HG03442 (cell line): ENCODE results near the gene ACVR1.
"Not testable (repeated sequence)": the region's sequence is repeated elsewhere in the genome, so short reads cannot be mapped to it uniquely, and the experiment has no call there.

Experiments
- ATAC-seq: cut with Tn5 transposase; IDR thresholded peaks from one replicate; pipeline ENCODE4 v1.9.1; 2021; ENCODE audit warnings: mild to moderate bottlenecking, moderate library complexity; ENCODE audit not compliant: unreplicated experiment

Gene ACVR1

DNA sequence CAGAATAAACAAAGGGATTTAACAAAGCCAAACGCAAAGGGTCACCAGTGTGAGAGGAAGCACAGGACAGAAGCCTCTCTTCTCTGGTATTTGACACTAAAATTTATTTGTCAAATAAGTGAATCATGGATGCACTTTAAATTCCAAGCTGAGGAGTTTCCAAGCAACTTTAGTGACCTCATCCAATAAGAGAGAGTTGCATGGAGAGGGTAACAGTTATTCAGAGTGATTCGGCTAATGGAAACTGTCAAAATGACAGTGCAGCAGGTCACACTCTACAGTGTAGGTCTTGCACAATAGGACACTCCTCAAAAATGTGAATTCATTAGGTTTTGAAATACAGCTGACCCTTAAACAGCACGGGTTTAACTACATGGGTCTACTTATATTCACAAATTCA, 143.5 kb downstream of the ACVR1 start:
- ATAC-seq = no peak

- ATAC-seq = no peak
Observed at GRCh38 chr2:157727693-157728092, 148.4 kb downstream of the ACVR1 start.

- no peak for ATAC-seq
Observed at GRCh38 chr2:157726946-157727345, 149.2 kb downstream of the ACVR1 start.

DNA sequence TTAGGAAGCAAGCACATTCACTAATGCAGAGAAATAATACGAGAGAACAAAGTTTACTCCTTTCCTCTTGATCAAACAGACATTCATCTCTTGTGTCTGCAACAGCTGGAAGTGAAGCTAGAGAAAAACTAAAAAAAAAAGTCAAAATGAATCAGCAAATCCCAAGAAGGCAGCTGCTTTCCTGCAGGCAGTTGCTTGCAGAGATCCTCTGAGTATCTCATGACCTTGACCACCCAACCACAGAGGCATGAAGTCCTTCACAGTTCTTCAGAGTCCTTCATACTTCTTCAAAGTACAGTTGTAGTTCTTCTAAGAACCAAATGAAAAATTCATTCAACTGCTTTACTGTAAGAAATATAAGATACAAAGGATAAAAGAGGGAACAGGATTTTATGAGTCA, 150.3 kb downstream of the ACVR1 start:
- no peak for ATAC-seq

DNA sequence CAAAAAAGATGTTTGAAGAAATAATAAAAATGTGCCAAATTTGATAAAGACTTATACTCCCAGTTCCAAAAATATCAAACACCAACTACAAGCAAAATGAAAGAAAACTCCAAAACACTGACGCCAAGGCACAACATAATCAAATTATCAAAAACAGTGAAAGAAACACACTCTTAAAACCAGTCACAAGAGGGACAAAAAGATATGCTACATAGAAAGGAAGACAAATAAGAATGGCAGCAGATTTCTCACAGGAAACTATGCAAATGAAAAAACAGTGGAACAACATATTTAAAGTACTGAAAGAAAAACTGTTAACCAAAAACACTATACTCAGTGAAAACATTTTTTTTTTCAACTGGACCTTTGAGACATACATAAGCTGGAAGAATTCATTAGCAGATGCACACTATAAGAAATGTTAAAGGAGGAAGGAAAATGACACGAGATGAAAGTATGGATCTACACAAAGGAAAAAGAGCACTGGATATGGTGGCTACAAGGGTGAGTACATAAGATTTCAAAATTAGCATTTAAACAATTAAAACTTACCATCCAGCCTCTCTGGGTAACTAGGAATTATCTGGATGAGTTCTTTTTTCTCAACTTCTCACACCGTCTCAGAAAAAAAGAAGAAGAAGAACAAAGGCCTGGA, 153.4 kb downstream of the ACVR1 start:
- ATAC-seq = no peak

GRCh38 chr2:157720504-157720903, 155.6 kb downstream of the ACVR1 start:
- ATAC-seq = no peak

GRCh38 chr2:157704653-157705052, 171.5 kb downstream of the ACVR1 start:
- ATAC-seq = not testable (repeated sequence)

GRCh38 chr2:157704148-157704547, 172.0 kb downstream of the ACVR1 start:
- not testable (repeated sequence) for ATAC-seq

- ATAC-seq = no peak
Observed at GRCh38 chr2:157699806-157700205, 176.3 kb downstream of the ACVR1 start.

- no peak for ATAC-seq
Observed at GRCh38 chr2:157699009-157699408, 177.1 kb downstream of the ACVR1 start.

DNA sequence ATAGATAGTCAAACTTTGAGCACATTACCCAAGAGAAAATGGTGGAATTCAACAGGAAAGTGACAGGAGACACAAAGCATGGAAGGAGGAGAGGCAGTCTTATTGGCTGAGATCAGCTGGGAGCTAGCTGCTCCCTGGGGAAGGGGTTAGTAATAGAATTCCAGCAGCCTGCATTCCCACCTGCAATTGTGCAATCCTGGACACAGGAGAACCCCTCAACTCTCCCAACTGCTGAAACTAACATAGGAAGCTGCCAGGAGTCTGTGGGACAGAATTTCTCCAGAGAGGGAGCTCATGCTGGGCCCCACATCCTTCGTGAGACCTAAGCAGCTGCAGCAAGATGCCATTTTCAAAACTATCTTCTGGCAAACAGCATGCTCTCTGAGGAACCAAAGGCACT, 177.7 kb downstream of the ACVR1 start:
- ATAC-seq = no peak

GRCh38 chr2:157696036-157696435, 180.1 kb downstream of the ACVR1 start:
- no peak for ATAC-seq

DNA sequence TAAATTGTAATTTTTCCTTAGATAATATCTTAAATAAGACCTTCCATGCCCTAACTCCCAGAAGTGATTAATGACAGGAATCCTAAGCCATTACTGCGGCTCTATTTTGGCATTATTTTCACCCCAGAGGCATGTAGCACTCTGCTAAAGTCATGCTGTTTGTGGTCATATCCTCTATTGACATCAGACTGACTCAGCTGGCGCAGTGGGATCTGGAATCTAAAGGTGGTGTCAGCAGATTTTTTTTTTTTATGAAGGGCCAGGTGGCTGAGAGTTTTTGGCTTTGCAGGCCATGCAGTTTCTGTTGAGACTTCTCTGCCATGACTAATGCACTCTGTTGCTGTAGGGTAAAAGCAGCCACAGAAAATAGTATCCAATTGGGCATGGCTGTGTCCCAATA, 183.4 kb downstream of the ACVR1 start:
- no peak for ATAC-seq

DNA sequence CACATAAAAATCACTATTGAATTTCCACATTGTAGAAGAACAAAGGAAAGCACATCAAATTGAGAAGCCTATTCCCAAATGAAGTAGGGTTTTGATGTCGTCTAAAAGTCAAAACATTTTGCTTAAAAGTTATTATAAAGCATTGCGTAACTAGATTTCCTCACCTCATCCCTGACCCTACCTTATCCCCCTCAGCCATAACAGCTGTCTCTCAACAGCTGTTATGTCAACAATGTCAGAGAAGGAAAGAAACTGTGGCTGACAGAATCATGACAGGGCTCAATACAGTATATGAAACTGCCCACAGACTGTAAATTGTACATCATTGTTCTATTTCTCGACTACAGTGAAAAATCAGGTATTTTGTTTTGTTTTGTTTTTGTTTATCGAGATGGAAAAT, 184.4 kb downstream of the ACVR1 start:
- ATAC-seq = no peak

DNA sequence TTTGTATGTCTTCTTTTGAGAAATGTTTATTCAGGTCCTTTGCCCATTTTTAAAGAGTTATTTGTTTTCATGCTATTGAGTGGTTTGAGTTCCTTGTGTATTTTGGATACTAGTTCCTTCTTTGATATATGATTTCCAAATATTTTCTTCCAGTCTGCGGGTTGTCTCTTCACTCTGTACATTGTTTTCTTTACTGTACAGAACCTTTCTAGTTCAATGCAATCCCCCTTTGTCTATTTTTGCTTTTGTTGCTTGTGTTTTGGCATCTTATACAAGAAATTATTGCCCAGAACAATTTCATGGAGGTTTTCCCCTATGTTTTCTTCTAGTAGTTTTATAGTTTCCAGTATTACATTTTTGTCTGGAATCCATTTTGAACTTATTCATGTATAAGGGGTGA, 185.0 kb downstream of the ACVR1 start:
- ATAC-seq = no peak
